ENCODE results near the gene MLST8.

The MLST8 gene

GRCh38 chr16:2178321-2179106, 26.7 kb upstream of the MLST8 start:
- no peaks in the 10 kb centered on the region for H3K9me3 ChIP-seq
- peaks cover 0 to 14% of the 10 kb centered on the region in 2 donors for H3K27me3 ChIP-seq
- H3K4me1 ChIP-seq: peaks cover 0 to 3% (median 0%) of the 10 kb centered on the region in 4 donors
- no peak for TF ChIP-seq CTCF (IDR thresholded peaks at IDR 0.05)
- intact Hi-C loops (cut with DNase I; ENCODE audit: low total_unique reads): no loop called here
- DNase-seq: no peak
- H3K4me3 ChIP-seq: no peak overlapping the region
- no peak overlapping the region for H3K27ac ChIP-seq
- peaks cover 39 to 47% (median 46%) of the 10 kb centered on the region in 3 donors for H3K36me3 ChIP-seq

GRCh38 chr16:2179107-2179501, 26.1 kb upstream of the MLST8 start:
- Histone ChIP-seq H3K27me3 (peaks cover 0 to 14% of the 10 kb centered on the region in 2 donors), H3K4me3 (no peak overlapping the region), H3K9me3 (no peaks in the 10 kb centered on the region), H3K4me1 (peaks cover 0 to 3% (median 0%) of the 10 kb centered on the region in 4 donors), H3K27ac (no peak overlapping the region), H3K36me3 (peaks cover 33 to 41% (median 40%) of the 10 kb centered on the region in 3 donors)
- no peak for DNase-seq
- intact Hi-C loops (cut with DNase I; ENCODE audit: low total_unique reads): no loop called here
- no peak for TF ChIP-seq CTCF (IDR thresholded peaks at IDR 0.05)

- H3K36me3 ChIP-seq: peaks cover 29 to 37% (median 35%) of the 10 kb centered on the region in 3 donors
- peaks cover 0 to 3% (median 0%) of the 10 kb centered on the region in 4 donors for H3K4me1 ChIP-seq
- DNase-seq: no peak
- intact Hi-C loops (cut with DNase I; ENCODE audit: low total_unique reads): no loop called here
- H3K4me3 ChIP-seq: no peak overlapping the region
- H3K27me3 ChIP-seq: peaks cover 0 to 14% of the 10 kb centered on the region in 2 donors
- no peaks in the 10 kb centered on the region for H3K9me3 ChIP-seq
- no peak for TF ChIP-seq CTCF (IDR thresholded peaks at IDR 0.05)
- no peak overlapping the region for H3K27ac ChIP-seq
These were observed 25.7 kb upstream of the MLST8 start for GRCh38 chr16:2179576-2179975.

GRCh38 chr16:2180461-2180860, 24.8 kb upstream of the MLST8 start:
- intact Hi-C loops (cut with DNase I; ENCODE audit: low total_unique reads): no loop called here
- no peaks in the 10 kb centered on the region for H3K9me3 ChIP-seq

More at GRCh38 chr16:2180461-2180860, 24.8 kb upstream of the MLST8 start:
- no peak overlapping the region for H3K4me3 ChIP-seq
- no peak for TF ChIP-seq CTCF (IDR thresholded peaks at IDR 0.05)
- peaks cover 20 to 28% (median 27%) of the 10 kb centered on the region in 3 donors for H3K36me3 ChIP-seq
- H3K27me3 ChIP-seq: peaks cover 0 to 19% of the 10 kb centered on the region in 2 donors
- H3K27ac ChIP-seq: no peak overlapping the region
- no peak for DNase-seq
- H3K4me1 ChIP-seq: peaks cover 0 to 3% (median 0%) of the 10 kb centered on the region in 4 donors

Measured in tibial artery (tissue), 4 donors.